Measurements from ENCODE around the gene RMC1.

GRCh38 chr18:23521907-23522306 lies 18.6 kb downstream of the RMC1 start:
- no peak for TF ChIP-seq FOXA1 (IDR thresholded peaks at IDR 0.05)
- no peak for TF ChIP-seq ELF4 (IDR thresholded peaks at IDR 0.05)
- TF ChIP-seq TARDBP (IDR thresholded peaks at IDR 0.05), result no peak
- no peak for TF ChIP-seq SUZ12 (IDR thresholded peaks at IDR 0.05)
